Activated CD8-positive, alpha-beta memory T cell treated with anti-CD3 and anti-CD28 coated beads for 1 hour (primary cell): ENCODE measurements around the gene SEC61A1.

Source experiments
- DNase-seq, 2 donors: peaks; one replicate each; pipeline ENCODE4 v3.0.0-alpha.2; 2020; ENCODE audit warnings: low read depth in 1 of 2; ENCODE audit errors: extremely low read depth in 1 of 2

The SEC61A1 gene

DNA sequence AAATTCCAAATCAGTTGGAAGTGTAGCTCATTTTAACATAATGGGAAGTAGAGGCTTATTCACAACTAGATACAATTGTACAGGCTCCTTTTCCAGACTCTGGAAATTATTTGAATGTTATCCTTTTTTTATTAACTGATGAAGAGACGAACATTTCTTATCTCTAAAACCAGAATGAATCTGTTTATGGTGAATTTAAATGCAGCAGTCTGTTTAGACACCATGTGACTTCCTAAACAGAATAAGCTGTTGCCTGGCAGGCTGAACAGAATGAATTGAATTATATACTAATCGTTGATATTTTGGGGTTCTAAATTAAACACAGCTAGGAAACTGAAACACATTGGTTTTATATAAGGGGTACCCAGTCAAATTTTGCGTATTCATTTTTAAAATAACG lies 4.0 kb downstream of the SEC61A1 start:
- DNase-seq = no peak

DNA sequence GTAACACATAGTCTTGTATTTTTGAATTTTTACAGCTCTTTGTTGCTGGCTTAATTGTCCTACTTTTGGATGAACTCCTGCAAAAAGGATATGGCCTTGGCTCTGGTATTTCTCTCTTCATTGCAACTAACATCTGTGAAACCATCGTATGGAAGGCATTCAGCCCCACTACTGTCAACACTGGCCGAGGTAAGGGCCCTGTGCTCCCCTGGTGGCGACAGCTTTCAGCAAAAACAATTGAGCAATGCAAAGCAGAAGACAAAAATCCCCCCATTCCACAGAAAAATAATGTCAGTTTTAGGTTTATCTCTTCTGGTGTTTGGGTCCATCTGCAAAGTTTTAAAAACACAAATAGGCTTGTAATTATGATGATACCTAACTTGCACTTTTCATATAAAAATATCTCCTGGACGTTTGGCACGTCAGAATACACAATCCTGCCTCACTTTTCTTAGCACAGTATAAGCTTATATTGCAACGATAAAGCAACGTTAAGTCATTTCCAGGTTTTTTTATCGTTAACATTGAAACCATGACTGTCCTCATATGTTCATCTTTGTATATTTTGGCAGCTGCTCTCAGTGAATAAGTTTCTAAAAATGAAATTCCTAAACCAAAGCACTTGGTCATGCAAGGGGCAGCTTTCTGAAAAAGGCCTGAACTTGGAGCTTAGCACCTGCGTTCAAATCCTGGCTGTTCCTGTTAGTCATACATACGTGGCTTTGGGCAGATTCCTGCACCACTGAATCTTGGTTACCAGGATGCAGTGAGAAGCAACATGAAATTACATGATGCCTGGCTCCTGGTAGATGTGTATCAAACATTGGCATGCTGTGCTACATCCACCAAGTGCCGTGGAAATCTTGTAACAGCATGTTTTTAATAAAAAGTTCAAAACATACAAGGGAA lies 8.5 kb downstream of the SEC61A1 start:
- no peak for DNase-seq

DNA sequence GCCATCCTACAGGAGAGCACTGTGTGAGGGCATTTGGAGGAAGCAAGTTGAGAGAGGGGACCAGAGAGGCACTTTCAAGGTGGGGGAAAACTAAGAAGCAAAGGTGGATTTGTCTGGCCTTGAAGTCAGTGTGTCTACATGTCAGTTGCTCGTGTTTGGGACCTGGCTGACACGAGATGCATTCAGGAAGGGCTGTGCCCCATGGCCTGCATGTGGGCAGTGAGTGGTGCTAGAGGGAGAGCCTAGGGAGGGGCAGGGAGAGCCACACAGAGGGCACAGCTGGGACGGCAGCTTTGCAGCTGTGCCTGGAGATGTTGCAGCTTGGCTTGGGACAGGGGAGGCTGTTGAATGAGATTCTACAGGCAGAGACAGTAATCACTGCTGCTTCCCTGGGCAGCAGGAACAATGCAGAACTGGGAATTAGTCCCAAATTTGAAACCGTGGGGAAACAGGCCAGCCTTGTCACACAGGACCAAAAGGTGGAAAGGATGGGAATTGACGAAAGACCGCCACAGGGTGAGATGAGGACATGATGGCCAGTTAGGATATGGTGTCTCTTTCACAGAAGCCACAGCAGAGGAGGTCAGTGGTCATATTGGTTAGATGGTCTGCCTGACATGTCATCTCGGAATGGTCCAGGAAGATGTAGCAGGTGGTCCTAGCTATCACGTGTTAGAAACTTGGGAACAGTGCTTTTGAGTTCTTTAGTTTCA lies 10.0 kb downstream of the SEC61A1 start:
- DNase-seq = no peak

DNA sequence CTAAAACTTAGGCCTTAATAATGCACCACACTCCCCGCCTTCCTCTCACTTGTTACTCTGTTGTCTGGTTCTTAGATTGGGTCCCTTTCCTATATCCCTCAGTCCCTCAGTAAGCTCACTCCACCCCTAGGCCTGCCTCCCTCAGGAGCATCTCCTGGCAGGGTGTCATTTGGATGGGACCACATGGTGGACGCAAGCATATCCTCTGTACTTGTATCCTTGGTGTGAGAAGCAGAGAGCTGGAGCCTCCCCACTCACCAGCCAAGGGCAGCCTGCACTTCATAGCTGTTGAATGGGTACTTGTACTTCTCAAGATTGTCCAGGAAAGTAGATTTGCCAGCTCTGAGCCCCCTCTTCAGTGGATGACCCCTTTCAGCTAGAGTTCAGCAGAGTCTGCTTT lies 11.6 kb downstream of the SEC61A1 start:
- DNase-seq = no peak

DNA sequence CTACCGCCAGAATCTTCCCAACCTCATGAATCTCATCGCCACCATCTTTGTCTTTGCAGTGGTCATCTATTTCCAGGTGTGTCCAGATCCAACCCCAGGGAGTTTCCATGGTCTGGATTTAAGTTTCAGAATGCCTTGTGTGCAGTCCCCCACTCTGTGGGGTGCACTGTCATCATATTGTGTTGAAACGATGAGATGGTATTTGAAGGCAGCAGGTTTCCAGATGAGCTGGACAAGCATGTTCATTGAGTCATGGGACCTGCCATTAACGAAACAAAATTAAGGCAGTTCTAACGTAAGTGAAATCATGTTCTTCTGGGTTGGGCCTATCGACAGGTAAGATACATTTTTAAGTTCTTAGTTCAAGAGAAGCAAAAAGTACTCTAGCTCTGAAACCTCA lies 12.7 kb downstream of the SEC61A1 start:
- DNase-seq = no peak

DNA sequence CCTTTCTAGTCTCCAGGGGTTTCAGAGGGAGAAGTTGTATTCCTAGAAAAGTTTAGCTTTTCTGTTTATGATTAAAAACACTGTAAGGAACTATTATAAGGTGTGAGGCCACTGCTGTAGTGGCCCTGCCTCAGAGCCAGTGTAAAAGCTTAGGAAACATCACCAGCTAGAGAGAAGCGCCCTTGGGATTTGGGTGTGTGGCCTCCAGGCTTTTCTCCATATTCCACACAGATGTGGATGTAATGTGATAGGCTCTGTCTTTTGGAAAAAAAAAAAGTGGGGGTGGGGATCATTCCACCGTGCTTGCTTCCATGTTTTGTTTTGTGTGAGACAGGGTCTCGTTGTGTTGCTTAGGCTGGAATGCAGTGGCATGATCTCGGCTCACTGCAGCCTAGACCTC lies 13.9 kb downstream of the SEC61A1 start:
- no peak for DNase-seq

DNA sequence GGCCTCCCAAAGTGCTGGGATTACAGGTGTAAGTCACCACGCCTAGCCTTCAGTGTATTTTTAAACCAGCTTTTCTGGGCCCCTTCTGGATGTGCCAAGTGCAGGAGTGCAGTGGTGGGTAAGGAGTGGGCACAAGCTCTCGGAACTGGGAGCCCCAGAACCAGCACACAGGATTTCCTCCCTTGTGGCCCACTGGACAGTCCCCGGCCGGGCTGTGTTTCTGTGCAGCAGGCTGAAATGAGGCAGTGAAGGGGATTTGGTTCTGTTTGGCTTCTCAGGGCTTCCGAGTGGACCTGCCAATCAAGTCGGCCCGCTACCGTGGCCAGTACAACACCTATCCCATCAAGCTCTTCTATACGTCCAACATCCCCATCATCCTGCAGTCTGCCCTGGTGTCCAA lies 14.4 kb downstream of the SEC61A1 start:
- no peak for DNase-seq

DNA sequence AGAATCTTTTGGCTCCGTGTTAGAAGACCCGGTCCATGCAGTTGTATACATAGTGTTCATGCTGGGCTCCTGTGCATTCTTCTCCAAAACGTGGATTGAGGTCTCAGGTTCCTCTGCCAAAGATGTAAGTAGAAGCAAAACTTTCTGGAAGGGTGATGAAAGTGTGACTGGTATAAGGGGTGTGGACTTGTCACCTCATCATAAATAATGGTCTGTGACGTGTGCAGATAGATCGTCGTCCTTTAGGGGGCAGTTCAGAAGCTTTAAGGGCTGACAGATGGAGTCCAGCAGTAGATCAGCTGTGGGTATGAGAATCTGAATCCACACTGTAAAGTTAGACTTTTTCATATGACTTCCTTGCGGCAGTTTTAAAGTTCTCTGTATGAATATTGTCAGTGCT lies 15.3 kb downstream of the SEC61A1 start:
- no peak for DNase-seq

DNA sequence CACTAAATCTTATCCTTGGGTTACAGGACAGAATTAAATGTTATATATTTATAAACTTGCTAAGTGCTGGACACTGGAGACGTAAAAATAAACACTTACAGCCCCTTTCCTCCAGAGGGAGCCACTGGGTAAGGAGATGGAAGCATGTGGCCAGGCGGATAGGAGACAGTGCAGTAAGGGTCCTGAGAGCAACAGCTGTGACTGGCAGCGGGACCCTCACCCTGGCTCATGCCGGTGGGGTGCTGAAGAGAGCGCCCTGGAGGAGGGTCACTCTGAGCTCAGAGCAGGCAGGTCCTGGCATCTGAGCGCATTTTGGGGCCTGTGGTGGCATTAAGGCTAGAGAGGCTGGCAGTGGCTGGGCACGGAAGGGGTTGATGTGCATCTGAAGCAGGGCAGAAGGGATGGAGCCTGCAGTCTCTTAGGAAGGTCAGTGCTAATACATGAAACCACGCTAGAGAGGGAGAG lies 16.0 kb downstream of the SEC61A1 start:
- no peak for DNase-seq

DNA sequence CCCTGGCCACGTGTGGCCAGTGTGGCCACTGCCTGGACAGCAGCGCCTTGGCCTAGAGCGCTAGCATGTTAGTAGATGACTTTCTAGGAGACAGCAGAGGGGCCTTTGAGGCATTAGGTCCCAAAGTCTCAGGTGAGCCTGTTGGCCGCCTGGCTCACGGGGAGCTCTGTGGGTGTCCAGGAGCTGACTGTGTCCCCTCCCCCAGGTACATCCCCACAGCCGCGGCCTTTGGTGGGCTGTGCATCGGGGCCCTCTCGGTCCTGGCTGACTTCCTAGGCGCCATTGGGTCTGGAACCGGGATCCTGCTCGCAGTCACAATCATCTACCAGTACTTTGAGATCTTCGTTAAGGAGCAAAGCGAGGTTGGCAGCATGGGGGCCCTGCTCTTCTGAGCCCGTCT lies 17.0 kb downstream of the SEC61A1 start:
- DNase-seq = no peak

DNA sequence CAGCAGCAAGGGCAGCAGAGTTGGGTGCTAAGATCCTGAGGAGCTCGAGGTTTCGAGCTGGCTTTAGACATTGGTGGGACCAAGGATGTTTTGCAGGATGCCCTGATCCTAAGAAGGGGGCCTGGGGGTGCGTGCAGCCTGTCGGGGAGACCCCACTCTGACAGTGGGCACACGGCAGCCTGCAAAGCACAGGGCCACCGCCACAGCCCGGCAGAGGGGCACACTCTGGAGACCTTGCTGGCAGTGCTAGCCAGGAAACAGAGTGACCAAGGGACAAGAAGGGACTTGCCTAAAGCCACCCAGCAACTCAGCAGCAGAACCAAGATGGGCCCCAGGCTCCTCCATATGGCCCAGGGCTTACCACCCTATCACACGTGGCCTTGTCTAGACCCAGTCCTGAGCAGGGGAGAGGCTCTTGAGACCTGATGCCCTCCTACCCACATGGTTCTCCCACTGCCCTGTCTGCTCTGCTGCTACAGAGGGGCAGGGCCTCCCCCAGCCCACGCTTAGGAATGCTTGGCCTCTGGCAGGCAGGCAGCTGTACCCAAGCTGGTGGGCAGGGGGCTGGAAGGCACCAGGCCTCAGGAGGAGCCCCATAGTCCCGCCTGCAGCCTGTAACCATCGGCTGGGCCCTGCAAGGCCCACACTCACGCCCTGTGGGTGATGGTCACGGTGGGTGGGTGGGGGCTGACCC lies 18.8 kb downstream of the SEC61A1 start:
- no peak for DNase-seq

DNA sequence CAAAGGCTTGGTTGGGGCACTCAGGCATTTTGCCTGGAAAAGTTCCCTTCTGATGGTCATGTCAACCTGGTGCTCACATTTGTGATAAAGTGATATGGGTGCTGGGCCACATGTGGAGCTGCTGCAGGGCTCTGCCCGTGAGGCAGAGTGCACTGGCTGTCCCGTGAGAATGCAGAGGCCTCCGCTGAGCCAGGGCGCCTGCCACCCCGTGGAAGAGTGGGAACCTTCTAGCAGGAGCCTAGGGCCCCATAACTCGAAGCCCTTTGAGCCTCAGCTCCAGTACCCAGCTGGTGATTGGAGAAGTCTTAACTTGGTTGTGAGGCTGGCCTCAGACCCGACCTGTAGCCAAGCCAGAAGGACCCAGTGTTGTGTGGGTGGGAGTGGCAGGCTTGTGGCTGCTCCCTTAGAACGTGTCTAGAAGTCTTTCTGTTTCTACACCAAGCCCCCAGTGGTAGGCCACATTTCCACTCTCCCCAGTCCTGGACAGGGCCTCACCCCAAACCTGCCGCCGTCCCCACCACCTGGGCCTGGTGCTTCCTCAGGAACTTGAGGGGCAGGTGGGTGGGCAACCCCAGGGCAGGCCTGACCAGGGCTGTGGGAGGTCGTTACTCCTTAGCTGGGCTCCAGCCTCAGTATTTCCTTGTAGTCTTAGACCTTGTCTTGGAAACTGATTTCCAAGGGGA lies 19.7 kb downstream of the SEC61A1 start:
- no peak for DNase-seq

DNA sequence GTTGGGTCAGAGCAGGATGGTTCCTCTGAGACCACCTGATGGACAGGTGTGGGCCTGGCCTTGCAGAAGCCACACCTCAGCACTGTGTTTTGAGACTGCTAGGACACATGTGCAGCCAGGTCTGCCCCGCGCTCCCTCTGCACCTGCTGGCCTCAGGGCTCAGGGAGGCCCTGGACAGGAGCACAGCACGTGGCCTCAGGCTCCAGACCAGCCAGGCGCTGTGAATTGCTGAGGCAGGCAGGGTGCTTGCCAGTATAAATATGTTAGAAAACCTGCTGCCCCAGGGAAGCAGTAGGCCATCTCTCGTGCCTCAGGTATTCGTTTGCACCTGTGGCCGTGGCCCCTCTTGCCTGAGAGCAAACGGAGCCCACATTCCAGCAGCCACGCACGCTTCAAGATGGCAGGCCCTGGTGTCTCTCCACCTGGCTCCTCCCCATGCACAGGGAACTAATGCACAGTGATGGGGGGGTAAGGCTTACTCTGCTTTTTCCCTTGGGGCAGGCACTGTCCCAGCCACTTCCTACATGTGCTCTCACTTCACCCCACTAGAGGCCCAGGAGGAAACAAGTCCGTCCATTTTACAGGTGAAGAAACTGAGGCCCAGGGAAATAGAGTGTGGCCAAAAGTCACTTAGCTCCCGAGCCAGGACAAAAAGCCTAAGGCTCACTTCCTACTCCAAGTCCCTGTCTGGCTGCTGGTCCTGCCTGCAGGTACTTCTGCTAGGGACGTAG lies 20.4 kb downstream of the SEC61A1 start:
- no peak for DNase-seq

DNA sequence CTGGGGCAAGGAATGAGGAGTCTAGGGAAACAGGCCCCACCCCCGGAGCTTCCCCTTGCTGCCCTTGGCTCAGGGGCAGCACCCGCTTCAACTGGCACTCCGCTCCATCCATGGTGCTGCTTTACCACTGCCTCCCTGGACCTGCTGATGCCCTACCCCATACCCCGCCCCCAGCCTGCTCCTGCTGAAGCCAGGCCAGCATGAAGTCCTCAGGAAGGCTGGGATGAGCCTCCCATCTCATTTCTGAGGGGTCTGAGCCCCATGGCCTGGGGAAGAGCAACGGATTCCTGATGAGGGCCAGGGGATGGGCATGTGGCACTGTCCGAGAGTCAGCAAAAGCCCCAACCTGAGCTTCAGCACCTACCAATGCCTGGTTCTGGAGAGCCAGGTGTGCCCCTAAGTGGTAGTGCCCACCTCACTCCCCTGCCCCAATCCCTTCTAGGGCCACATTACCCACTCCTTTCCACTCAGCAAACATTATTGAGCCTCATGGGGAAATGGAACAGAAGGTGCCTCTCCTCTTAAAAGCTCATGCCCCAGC lies 21.0 kb downstream of the SEC61A1 start:
- DNase-seq = no peak

DNA sequence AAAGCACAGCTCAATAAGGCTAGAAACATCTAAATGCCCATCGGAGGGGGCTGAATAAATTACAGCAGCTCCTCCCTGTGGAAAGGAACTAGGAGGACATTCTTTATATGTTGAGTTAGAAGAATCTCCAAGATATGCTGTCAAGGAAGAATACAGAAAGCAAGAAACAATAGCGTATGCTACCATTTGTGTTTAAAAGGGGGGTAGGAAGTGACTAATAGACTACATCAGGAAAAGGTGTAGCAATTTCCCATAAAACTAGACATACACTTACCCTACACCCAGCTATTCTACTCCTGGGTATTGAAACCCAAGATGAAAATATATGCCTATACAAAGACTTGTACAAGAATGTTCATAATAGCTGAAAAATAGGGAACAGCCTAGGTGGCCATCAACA lies 21.6 kb downstream of the SEC61A1 start:
- no peak for DNase-seq

DNA sequence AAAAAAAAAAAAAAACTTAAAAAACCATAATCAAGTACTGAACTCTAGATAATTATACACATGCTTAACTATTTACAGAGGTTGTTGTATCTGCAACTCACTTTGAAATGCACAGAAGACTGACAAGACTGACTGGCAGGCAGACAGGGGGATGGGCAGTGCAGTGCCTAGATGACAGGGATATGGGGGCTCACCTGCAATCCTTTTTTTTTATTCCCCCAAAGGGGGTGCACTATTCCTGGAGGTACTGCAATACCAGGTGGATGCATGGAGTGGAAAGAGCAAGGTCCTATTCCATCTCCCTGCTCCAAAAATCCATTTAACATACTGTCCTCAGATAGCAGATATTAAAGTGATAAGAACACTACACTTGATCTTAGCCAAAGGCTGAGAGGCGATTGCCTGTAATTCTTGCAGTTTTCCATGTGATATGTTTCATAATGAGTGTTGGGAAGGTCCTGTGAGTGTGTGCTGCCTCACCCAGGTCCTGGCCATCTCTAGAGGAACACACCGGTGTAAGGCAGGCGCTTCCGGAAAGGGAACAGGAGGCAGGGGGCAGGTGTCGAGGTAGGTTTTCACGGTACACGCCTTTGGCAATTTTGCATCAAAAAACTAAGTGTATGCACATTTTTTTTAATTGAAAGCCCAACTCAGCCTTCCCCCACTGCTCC lies 22.7 kb downstream of the SEC61A1 start:
- DNase-seq = no peak

DNA sequence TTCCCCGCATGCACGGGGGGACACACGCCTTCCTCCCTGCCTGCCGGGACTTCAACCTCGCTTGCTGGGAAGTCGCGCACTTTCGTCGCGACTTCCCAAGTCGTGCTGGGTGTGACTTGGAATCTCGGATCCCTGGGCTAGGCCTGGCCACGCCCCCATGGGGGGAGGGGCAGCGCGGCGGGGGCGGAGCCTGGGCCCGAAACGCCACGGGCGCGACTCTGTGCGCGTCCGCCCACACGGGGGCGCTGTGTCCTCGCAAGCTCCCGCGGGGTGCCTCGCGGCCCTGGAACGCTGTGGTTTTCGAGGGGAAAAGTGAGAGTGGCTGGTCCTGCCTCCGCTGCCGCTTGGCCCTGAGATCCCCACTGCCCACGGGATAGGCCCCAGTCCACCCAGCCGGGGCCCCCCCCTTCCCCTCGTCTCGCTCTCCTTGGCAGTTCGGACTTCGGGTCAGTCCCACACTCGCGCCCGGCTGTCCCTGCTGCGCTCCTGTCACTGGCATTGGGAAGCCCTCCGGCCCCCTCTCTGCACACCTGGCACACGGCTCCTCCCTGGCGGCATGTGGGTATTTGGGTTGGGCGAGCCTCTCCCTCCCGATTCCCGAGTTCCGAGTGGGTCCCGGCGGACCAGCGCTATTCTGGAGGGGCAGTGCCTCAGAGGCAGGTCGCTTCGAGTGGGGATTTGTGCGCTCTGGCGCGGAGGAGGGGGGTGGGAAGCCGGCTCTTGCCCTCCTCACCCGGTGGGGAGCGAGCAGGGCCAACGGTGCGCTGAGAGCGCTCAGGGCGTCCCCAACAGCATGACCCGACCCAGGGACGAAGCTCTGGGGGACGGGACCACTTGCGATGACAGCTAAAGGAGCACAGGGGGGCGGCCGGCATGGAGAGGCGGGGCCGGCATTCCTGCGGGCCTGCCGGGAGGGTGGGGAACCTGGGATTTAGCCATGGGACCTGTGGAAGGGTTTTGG lies 23.6 kb downstream of the SEC61A1 start:
- peak; percentile 55 to 83 for DNase-seq

DNA sequence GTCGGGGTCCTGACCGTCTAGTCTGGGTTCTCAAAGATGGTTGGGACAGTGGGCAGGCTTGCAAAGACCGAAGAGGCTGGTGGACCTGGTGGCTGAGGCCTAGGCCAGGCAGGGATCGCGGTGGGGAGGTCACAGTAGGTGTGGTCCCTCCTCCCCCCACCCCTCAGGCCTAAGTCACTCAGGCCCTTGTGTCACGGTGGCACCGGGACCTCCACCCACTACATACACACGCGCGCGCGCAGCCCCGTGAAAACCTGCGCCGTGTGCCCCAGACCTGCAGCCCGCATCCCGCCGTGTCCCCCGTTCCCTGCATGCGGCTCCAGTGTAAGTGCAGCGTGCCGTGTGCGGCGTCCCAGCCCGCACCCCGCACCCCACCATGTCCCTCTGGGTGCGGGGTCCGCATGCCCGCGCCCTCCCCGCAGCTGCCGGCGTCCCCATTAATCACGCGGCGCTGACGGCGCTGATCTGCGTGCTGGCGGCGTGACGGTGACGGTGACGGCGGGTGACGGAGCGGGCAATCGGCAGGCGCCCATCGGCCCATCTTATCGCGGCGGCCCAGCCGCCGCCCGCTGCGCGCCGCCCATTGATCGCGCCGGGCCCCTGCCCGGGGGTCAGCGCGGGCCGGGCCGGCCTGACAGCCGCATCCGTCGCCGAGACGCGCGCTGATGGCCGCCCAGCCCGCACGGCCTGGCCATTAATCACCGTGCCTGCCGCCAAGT lies 24.4 kb downstream of the SEC61A1 start:
- DNase-seq = peak in 1 of 2 donors; percentile 8
